Stimulated activated memory B cell treated with anti-CD40 and anti-IgM and Interleukin-4, amounts not matched to agents 10 μg/mL and 1 μg/mL and 100 μg/mL, for 72 hours (primary cell): ENCODE data around the gene OBI1.

Source experiments
- ATAC-seq: fragments of 150-1000 bp; cut with Tn5 transposase; 2 replicates; pipeline ENCODE4 v1.10.0; 2021
- H3K27ac Mint-ChIP-seq: one replicate; pipeline ENCODE4 v1.8.0; 2022; ENCODE audit warnings: mild to moderate bottlenecking, mixed read lengths
- H3K27me3 Mint-ChIP-seq: one replicate; pipeline ENCODE4 v1.8.0; 2022; ENCODE audit warnings: mixed read lengths
- H3K36me3 Mint-ChIP-seq: one replicate; pipeline ENCODE4 v1.8.0; 2022; ENCODE audit warnings: mixed read lengths
- H3K4me1 Mint-ChIP-seq: one replicate; pipeline ENCODE4 v1.8.0; 2022; ENCODE audit warnings: mixed read lengths
- H3K4me3 Mint-ChIP-seq: one replicate; pipeline ENCODE4 v1.8.0; 2022; ENCODE audit warnings: mild to moderate bottlenecking, moderate library complexity, mixed read lengths
- H3K9me3 Mint-ChIP-seq: one replicate; pipeline ENCODE4 v1.8.0; 2022; ENCODE audit warnings: mixed read lengths

OBI1 gene

DNA sequence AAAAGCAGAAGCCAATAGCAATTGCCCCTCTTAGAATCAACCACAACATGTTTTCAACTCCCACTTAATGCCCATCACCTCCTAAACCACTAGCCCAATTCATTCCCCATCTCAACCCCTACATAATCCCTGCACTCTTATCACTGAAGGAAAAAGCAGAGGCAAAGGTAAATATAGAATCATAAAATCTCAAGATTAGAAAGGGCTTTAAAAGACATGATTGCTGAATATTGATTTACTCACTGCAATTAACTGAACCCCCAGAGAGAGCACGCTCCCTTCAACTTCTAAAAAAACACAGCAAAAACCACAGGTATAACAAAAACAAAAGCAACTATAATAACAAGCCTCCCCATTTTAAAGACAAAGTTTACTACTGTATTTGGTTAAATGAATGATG lies 40.5 kb downstream of the OBI1 start:
- Mint-ChIP-seq H3K27me3 (no peaks in the 10 kb centered on the region), H3K4me3 (no peak overlapping the region), H3K27ac (no peak overlapping the region), H3K9me3 (no peaks in the 10 kb centered on the region), H3K4me1 (no peaks in the 10 kb centered on the region), H3K36me3 (peaks cover 76% of the 10 kb centered on the region)
- ATAC-seq: no peak

DNA sequence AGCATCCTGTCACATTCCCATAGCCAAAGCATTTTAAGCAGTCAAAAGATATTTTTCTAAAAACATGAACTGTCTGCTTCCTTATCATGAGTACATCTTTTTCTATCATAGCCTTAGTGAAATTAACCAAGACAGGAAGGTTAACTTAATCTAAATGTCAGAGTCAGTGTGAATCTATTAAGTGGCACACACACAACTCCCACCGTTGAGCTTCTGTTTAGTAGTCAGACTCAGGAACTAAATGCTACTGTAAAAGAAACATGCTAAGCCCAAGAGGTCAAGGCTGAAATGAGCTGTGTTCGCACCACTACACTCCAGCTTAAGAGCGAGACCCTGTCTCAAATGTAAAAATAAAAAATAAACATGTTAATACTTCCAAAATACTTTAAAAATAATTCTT lies 47.9 kb downstream of the OBI1 start:
- Mint-ChIP-seq H3K27ac (no peak overlapping the region), H3K4me1 (peaks cover 40% of the 10 kb centered on the region), H3K27me3 (peaks cover 48% of the 10 kb centered on the region), H3K4me3 (no peak overlapping the region), H3K9me3 (no peaks in the 10 kb centered on the region), H3K36me3 (peaks cover 20% of the 10 kb centered on the region)
- no peak for ATAC-seq

DNA sequence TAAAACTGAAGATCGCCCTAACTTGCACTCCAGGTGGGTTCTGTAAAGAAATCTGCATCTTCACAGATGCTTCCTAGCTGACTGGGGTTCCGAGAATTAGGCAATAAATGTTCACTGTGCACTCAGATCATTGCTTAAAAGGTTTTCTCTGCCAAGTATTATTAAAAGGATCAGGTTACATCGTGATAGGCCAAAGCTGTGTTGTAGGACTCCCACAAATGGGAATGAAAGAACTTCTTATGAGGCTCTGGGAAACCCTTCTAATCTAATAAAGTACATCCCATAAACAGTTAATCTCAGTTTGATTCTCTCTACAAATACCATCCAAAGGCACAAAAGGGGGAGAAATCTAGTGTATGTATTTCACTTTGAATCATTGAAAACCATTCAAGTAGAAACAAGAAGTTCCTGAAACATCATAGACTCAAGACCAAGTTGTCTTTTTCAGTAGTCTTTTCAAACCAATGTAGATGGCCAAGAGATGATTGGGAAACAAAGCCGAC lies 48.5 kb downstream of the OBI1 start:
- Mint-ChIP-seq H3K4me1 (peaks cover 40% of the 10 kb centered on the region), H3K4me3 (no peak overlapping the region), H3K27ac (no peak overlapping the region), H3K27me3 (peaks cover 54% of the 10 kb centered on the region), H3K9me3 (no peaks in the 10 kb centered on the region), H3K36me3 (peaks cover 14% of the 10 kb centered on the region)
- ATAC-seq: no peak

DNA sequence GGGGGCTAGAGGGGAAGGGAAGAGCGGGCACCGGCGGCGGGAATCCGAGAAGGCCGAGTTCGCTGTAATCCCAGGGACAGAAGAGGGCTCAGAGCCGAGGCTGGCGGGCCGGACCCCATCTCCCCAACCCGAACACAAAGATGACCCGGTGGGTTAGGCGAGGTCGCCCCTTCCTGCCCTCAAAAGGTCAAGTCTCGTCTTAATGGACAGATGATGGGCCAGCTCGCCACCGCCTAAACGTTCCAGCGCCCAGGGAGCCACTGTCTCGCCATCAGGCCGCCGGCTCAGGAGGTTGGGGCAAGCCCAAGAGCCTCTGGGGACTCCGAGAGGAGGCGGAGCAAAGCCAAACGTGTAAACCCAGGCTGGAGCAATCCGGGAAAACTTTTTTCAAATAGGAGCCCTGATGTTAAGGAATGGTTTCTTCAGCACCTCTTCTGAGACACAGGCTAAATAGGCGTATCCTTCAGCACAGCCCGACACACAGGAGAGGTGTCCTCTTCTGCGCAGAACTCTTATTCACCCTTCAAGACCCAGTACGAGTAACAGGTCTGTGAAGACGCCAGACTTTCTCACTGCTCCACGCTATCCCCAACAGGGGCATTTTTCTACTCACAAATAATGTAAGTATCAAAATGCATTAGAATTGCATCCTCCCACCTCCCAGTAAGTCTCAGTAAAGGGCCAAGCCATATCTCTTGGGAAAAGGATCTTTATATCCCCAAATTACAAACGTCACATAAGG lies 49.3 kb downstream of the OBI1 start:
- Mint-ChIP-seq H3K9me3 (no peaks in the 10 kb centered on the region), H3K27ac (no peak overlapping the region), H3K4me1 (peaks cover 40% of the 10 kb centered on the region), H3K36me3 (peaks cover 6% of the 10 kb centered on the region), H3K27me3 (peaks cover 62% of the 10 kb centered on the region), H3K4me3 (peak overlapping the region; percentile 91)
- ATAC-seq: no peak

DNA sequence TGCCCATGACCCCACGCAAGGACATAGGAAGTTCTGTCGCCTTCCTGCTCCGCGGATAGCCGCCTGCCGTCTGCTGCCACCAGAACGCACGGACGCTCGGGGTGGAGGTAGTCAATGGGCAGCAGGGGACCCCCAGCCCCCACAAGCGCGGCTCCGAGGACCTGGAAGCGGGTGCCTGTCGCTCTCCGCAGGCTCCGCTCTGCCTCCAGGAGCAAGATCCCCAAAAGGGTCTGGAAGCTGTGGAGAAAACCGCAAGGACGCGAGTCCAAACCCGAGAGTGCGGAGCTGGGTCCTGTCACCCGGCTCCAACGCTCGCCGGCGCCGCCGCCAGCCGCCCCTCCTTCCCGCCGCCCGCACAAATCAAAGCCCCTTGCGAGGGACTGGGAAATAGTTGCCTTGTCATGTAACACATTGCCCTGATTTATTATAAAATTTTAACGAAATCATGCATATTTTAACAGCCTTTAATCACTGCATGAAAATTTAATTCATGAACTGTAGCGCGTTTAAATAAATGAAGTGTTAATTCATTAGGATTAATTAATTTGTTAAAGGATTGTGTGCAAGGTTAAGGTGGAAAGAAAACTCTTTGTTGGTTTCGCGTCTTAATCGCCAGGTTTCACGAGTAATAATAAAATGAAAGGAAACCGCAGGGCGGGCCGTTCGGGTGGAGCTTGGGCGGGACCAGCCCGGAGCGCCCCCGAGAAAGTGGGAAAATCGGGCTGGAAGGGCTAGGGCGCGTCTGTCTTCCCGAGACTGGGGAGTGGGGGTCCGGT lies 50.1 kb downstream of the OBI1 start:
- Mint-ChIP-seq H3K36me3 (no peaks in the 10 kb centered on the region), H3K27me3 (peaks cover 70% of the 10 kb centered on the region), H3K27ac (no peak overlapping the region), H3K4me3 (peak overlapping the region; percentile 91), H3K4me1 (peaks cover 44% of the 10 kb centered on the region), H3K9me3 (no peaks in the 10 kb centered on the region)
- ATAC-seq: no peak

DNA sequence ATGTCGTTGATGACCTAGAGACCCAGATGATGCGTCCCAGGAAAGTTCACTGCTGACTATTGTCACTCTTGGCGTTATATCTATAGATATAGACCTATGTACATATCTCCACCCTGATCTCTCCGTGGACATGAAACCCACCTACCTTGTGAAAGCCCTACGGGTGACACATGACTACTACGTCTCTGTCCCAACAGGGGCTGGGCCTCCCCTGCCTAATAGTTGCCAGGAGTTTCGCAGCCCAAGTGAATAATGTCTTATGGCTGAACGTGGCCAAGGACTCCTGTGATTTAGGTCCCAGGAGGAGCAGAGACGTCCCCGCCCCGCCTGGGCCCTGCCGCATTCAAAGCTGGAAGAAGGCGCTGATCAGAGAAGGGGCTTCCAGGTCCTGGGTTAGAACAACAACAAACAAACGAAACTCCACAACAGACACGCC lies 50.7 kb downstream of the OBI1 start:
- Mint-ChIP-seq H3K4me3 (peak overlapping the region; percentile 50), H3K27me3 (peaks cover 76% of the 10 kb centered on the region), H3K36me3 (no peaks in the 10 kb centered on the region), H3K9me3 (no peaks in the 10 kb centered on the region), H3K4me1 (peaks cover 51% of the 10 kb centered on the region), H3K27ac (no peak overlapping the region)
- ATAC-seq: no peak

DNA sequence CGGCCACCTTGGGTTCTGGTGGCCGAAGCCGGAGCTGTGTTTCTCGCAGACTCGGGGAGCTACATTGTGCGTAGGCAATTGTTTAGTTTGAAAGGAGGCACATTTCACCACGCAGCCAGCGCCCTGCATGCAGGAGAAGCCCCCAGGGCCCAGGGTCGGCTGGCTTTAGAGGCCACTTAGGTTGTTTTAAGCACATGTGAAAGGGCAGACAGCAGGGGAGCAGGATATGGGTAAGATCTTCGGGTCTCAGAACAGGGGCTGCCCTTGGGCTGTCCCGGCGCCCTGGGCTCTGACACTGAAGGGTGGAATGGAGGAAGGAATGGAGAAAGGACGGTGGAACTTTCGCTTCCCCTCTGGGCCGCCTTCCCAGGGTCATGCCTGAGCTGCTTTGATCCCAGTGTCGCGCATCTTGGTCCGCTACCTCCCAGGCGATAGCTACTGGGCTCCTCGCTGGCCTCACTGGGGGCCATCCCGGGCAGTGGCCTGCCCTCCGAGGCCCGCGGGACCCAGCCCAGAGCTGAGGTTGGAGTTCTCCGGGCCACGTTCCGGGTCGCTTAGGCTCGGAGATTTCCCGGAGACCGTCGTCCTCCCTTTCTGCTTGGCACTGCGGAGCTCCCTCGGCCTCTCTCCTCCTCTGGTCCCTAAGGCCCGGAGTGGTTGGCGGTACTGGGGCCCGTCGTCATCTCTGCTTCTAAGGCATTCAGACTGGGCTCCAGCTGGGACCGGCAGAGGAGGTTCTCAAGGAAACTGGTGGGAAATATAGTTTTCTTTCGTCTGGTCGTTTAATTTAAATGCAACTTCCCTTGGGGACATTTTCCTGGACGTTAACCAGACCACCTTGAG lies 51.3 kb downstream of the OBI1 start:
- peaks cover 82% of the 10 kb centered on the region for H3K27me3 Mint-ChIP-seq
- H3K9me3 Mint-ChIP-seq: no peaks in the 10 kb centered on the region
- no peak overlapping the region for H3K27ac Mint-ChIP-seq
- no peaks in the 10 kb centered on the region for H3K36me3 Mint-ChIP-seq
- H3K4me1 Mint-ChIP-seq: peaks cover 54% of the 10 kb centered on the region
- H3K4me3 Mint-ChIP-seq: no peak overlapping the region
- ATAC-seq: no peak

DNA sequence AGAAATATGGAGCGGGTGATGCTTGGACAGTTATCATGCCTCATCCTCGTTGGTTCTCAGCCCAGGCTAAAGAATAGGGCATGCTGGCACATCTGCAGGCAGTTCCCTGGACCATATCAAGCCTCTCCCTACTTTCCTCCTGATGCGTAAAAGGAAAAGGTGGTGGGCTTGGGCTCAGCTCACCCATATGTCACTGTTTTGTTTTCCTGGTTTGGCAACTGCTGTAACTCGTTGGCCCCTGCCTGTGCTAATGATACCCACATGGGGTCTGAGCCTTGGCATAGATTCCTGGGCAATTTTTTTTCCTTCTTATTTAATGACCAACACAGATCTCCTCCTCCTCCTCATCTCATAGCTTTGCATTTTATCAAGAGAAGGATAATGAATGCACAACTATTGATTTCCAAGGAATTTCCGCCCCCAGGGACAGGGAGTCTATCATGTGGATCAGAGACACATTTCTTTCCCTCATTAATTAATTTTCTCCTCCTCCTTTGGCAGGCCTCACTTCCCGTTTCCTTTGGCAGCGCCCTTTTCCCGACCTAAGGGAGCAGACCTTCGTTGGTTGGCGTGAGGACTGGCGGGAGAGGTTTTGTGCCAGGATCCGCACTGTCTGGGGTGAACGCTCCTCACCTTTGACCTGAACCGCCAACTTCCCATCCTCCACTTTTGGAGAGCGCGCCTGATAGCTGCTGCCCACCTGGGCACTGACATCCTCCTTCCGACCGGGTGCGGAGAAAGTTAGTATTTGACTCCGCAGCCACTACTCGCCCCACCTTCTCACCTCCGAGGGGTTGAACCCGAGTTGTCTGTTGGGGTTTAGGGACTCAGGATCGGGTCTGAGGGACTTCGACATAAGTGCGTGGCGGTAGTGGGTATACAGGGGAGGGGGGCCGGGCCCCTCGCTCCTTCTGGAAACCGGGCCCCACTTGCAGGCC lies 52.2 kb downstream of the OBI1 start:
- no peak overlapping the region for H3K27ac Mint-ChIP-seq
- H3K4me3 Mint-ChIP-seq: no peak overlapping the region
- no peaks in the 10 kb centered on the region for H3K36me3 Mint-ChIP-seq
- no peaks in the 10 kb centered on the region for H3K9me3 Mint-ChIP-seq
- no peak for ATAC-seq
- peaks cover 60% of the 10 kb centered on the region for H3K4me1 Mint-ChIP-seq
- peaks cover 89% of the 10 kb centered on the region for H3K27me3 Mint-ChIP-seq

DNA sequence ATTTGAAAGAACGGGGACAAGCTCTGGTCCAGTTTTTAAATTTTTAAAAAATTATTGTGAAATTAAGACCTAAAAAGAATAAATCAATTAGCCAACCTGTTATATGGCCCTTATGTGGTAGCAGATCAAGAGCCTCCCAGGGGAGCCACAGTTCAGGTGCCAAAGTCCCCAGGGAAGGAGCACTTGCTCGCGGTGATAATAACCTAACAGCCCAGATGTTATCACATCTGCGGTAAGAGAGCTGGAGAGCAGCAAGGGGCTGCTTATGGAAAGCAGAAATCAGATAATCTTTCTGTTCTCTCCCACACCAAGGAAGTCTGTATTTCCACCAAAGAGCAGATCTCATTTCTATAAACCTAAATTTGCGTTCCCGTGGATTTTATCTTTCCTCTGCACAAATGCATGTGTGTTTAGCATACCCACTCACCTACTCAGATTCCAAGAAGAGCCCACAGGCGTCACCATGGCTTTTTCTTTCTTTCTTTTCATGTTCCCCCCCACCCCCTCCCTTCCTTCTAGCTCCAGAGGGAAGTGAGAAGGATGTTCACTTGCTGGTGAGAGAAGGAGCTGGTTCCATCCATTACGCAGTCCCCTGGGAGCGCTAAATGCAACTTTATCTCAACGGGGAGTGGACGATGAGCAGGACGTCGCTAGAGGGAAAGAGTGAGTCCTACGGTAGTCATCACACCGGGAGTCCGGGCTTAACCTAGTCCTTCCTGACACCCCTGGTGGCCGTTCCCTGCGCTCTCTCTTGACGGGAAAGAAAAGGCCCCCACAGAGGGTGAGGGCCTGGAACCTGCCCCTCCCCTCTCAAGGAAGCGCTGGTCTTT lies 54.0 kb downstream of the OBI1 start:
- no peaks in the 10 kb centered on the region for H3K36me3 Mint-ChIP-seq
- no peak overlapping the region for H3K4me3 Mint-ChIP-seq
- no peaks in the 10 kb centered on the region for H3K9me3 Mint-ChIP-seq
- H3K27ac Mint-ChIP-seq: no peak overlapping the region
- H3K4me1 Mint-ChIP-seq: peaks cover 64% of the 10 kb centered on the region
- no peak for ATAC-seq
- peaks cover 98% of the 10 kb centered on the region for H3K27me3 Mint-ChIP-seq

DNA sequence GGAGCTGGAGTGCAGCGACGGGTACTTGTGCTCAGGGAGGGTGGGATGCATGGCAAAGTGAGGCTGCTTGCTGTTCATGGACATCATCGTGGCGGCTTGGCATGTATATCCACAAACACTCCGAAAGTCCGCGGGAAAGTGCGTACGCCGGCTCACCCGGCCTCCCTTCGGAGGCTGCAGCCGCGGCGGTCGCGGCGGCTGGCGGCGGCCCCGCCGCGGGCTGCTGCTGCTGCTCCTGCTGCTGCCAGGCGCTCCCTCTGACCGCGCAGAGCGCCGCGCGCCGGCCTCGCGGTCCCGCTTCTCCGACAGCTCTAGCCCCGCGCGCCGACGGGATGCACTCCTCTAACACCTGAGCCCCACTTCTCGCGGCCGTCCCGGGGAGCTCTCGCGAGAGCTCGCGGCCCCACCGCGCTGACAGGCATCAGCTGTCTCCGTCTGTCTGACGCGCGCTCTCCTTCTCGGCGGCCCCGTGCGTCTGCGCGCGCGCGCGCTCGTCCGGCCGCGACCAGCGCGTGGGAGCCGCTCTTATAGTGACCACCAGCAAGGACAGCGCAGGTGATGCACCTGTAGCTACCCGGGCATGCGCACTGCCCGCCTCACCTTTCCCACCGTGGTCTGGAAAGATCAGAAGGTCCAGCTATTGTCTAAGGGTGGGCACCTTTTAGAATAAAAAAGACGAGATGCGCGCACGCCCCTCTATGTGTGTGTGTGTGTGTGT lies 55.6 kb downstream of the OBI1 start, which contains the start of gene POU4F1:
Gene POU4F1 (minus strand): TSS at position 313 of the 718 bp plus-strand sequence. CDS start 226 bp downstream, at position 87.
- H3K4me1 Mint-ChIP-seq: peaks cover 49% of the 10 kb centered on the region
- peak within 1 kb of the TSS; percentile 83 for H3K4me3 Mint-ChIP-seq
- peak; percentile 70 for ATAC-seq
- H3K36me3 Mint-ChIP-seq: no peaks in the 10 kb centered on the region
- H3K27me3 Mint-ChIP-seq: peaks cover 96% of the 10 kb centered on the region
- H3K27ac Mint-ChIP-seq: peak within 1 kb of the TSS; percentile 80
- peaks cover 3% of the 10 kb centered on the region for H3K9me3 Mint-ChIP-seq

DNA sequence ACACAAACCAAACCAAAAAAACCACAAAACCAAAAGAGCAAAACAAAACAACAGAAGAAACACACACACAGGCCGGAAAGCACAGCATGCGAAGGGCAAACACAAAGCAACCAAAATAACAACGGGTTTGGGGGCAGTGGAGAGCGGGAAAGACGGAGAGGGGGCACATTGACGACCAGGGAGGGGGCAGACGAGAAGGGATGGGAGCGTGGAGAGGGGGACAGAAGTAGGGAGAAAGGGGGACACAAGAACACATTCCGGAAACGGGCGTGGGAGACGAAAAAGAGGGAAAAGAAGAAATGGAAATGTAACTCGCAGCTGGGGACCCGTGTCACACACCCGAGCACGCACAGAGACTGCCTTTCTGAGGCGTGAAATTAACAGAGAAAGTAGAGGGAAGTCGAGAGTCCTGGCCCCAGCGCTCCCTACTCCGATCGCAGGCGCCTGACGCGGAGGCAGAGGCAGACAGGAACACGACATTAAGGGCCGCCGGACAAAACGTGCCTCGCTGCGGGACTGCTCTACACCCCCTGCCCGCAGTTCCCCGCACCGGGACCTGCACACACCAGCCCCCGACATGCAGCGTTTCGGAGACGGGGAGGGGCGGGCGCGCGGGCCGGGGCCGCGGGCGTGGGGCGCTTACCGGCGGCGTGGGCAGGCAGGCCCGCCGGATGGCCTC lies 56.3 kb downstream of the OBI1 start:
- H3K27ac Mint-ChIP-seq: peak overlapping the region; percentile 80
- no peaks in the 10 kb centered on the region for H3K36me3 Mint-ChIP-seq
- no peak for ATAC-seq
- H3K9me3 Mint-ChIP-seq: peaks cover 3% of the 10 kb centered on the region
- H3K27me3 Mint-ChIP-seq: peaks cover 90% of the 10 kb centered on the region
- H3K4me1 Mint-ChIP-seq: peaks cover 42% of the 10 kb centered on the region
- H3K4me3 Mint-ChIP-seq: peak overlapping the region; percentile 66

DNA sequence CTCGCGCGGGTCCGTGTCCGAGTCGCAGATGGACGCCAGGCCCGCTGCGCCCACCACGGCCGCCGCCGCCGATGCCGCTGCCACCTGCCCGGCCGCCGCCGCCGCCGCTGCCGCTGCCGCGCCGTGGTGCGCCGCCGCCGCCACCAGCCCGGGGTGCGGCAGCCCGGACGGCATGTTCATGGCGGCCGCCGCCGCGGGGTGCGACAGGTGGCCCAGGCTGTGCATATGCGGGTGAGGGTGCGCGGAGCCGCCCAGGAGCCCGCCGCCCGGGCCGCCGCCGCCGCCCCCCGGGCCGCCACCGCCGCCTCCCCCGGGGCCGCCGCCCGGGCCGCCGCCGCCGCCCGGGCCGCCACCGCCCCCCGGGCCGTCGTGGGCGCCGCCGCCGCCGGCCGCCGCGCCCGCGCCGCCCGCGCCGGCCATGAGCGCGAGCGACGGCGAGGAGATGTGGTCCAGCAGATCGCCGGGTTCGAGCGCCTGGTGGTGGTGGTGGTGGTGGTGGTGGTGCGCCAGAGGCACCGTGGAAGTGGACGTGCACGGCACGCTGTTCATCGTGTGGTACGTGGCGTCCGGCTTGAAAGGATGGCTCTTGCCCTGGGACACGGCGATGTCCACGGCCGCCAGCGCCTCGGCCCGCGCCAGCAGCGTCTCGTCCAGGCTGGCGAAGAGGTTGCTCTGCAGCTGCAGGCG lies 56.9 kb downstream of the OBI1 start:
- H3K4me1 Mint-ChIP-seq: peaks cover 36% of the 10 kb centered on the region
- no peak for ATAC-seq
- H3K27ac Mint-ChIP-seq: peak overlapping the region; percentile 80
- H3K36me3 Mint-ChIP-seq: no peaks in the 10 kb centered on the region
- peaks cover 3% of the 10 kb centered on the region for H3K9me3 Mint-ChIP-seq
- peak overlapping the region; percentile 66 for H3K4me3 Mint-ChIP-seq
- H3K27me3 Mint-ChIP-seq: peaks cover 90% of the 10 kb centered on the region
